GM12878 (cell line): ENCODE data around the gene SPDYE3.
"Not testable (repeated sequence)": the region's sequence is repeated elsewhere in the genome, so short reads cannot be mapped to it uniquely, and the experiment has no call there.

Experiments
- ASH2L ChIP-seq: fragments of 300-600, 200-600 bp; sonication (generic); IDR thresholded peaks from 2 replicates; pipeline ENCODE4 v1.6.1; 2017; ENCODE audit warnings: low read depth, mild to moderate bottlenecking, borderline replicate concordance
- ATF7 ChIP-seq: fragments of 450-650 bp; IDR thresholded peaks from 2 replicates; pipeline ENCODE4 v1.6.1; 2016; ENCODE audit warnings: low read depth, mild to moderate bottlenecking
- CEBPB ChIP-seq, 2 experiments: fragments of 150-350 bp in 1 of 2; IDR thresholded peaks; 2 replicates each; pipeline ENCODE4 v1.6.1; 2012 to 2014; ENCODE audit warnings: low read depth in 2 of 2, low read length in 2 of 2, borderline replicate concordance in 1 of 2, inconsistent platforms in 1 of 2
- EP300 ChIP-seq, 2 experiments: fragments of 150-350 bp in 1 of 2; IDR thresholded peaks; 2 replicates each; pipeline ENCODE4 v1.6.1; 2011 to 2012; ENCODE audit warnings: low read depth in 2 of 2, low read length in 2 of 2, borderline replicate concordance in 1 of 2, improper control_type of control experiment in 1 of 2, inconsistent platforms in 1 of 2; ENCODE audit not compliant: control insufficient read depth in 1 of 2
- EZH2 ChIP-seq: IDR thresholded peaks from 2 replicates; pipeline ENCODE4 v1.6.1; 2012; ENCODE audit warnings: low read depth, mild to moderate bottlenecking, control low read depth, inconsistent platforms, low read length, borderline replicate concordance; ENCODE audit not compliant: control insufficient read depth
- FOS ChIP-seq: IDR thresholded peaks from 3 replicates; pipeline ENCODE4 v1.6.1; 2011; ENCODE audit warnings: borderline replicate concordance; ENCODE audit not compliant: insufficient read length; ENCODE audit errors: extremely low read depth
- SPI1 ChIP-seq: IDR thresholded peaks from 2 replicates; pipeline ENCODE4 v1.6.1; 2011; ENCODE audit warnings: low read depth, mild to moderate bottlenecking, low read length, moderate library complexity, borderline replicate concordance; ENCODE audit not compliant: insufficient read depth
- TF ChIP-seq, protein P1 (sequence below), 3 experiments: IDR thresholded peaks in 2 of 3; conservative IDR thresholded peaks in 1 of 3; 2 replicates each; pipeline ENCODE4 v1.5.1; 2011; ENCODE audit warnings: low read depth in 3 of 3, low read length in 3 of 3, mild to moderate bottlenecking in 3 of 3, control low read depth in 2 of 3, moderate library complexity in 2 of 3, inconsistent platforms in 1 of 3, mixed read lengths in 1 of 3; ENCODE audit not compliant: control insufficient read depth in 2 of 3, insufficient read depth in 1 of 3; ENCODE audit errors: extremely low read depth in 1 of 3

DNA sequence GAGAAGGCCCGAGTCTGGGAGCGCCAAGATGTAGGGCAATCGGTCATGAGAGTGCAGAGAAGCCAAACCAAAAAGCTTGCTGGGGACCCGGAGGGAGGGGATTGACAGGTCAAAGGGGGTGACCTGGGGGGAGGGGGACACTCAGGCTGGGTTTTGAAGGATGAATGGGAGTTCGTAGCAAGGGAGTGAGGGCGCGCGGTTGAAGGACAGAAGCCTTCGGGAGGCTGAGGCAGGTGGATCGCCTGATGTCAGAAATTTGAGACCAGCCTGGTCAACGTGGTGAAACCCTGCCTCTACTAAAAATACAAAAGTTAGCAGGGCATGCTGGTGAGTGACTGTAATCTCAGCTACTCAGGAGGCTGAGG, 35.0 kb upstream of the SPDYE3 start:
- TF ChIP-seq ASH2L; EP300 (IDR thresholded peaks at IDR 0.05; ENCODE audit: borderline replicate concordance in 1 of 2, control insufficient read depth in 1 of 2, low read depth in 2 of 2, low read length in 2 of 2); FOS; SPI1; ATF7; CEBPB (IDR thresholded peaks at IDR 0.05; ENCODE audit: borderline replicate concordance in 1 of 2, low read depth in 2 of 2, low read length in 2 of 2); EZH2: not testable (repeated sequence)
- TF ChIP-seq, protein P1, sequence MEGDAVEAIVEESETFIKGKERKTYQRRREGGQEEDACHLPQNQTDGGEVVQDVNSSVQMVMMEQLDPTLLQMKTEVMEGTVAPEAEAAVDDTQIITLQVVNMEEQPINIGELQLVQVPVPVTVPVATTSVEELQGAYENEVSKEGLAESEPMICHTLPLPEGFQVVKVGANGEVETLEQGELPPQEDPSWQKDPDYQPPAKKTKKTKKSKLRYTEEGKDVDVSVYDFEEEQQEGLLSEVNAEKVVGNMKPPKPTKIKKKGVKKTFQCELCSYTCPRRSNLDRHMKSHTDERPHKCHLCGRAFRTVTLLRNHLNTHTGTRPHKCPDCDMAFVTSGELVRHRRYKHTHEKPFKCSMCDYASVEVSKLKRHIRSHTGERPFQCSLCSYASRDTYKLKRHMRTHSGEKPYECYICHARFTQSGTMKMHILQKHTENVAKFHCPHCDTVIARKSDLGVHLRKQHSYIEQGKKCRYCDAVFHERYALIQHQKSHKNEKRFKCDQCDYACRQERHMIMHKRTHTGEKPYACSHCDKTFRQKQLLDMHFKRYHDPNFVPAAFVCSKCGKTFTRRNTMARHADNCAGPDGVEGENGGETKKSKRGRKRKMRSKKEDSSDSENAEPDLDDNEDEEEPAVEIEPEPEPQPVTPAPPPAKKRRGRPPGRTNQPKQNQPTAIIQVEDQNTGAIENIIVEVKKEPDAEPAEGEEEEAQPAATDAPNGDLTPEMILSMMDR (IDR thresholded peaks at IDR 0.05 in 2 of 3, conservative IDR thresholded peaks at IDR 0.05 in 1 of 3; ENCODE audit: control insufficient read depth in 2 of 3, extremely low read depth in 1 of 3, insufficient read depth in 1 of 3, low read depth in 3 of 3, low read length in 3 of 3): not testable (repeated sequence)
